ENCODE data around the gene DUSP9. TPM values are rescaled to one million over a fixed set of nuclear protein-coding genes. Genes with fewer than 3 reads are reported as not detected.

DUSP9 gene
- polyA plus RNA-seq, 1 donor (not counting 4 experiments of a cell fraction or from before 2014, with no cell fraction given), result 0.47 TPM

- no peak overlapping the region for H3K9ac ChIP-seq (ENCODE audit: control insufficient read depth, extremely low read depth, insufficient read depth, low read length)
- no peaks in the 10 kb centered on the region for H4K20me1 ChIP-seq (ENCODE audit: control insufficient read depth, extremely low read depth, insufficient read depth, low read length)
- TF ChIP-seq EZH2 (IDR thresholded peaks at IDR 0.05; ENCODE audit: low read length), result no peak
- TF ChIP-seq, protein P1, sequence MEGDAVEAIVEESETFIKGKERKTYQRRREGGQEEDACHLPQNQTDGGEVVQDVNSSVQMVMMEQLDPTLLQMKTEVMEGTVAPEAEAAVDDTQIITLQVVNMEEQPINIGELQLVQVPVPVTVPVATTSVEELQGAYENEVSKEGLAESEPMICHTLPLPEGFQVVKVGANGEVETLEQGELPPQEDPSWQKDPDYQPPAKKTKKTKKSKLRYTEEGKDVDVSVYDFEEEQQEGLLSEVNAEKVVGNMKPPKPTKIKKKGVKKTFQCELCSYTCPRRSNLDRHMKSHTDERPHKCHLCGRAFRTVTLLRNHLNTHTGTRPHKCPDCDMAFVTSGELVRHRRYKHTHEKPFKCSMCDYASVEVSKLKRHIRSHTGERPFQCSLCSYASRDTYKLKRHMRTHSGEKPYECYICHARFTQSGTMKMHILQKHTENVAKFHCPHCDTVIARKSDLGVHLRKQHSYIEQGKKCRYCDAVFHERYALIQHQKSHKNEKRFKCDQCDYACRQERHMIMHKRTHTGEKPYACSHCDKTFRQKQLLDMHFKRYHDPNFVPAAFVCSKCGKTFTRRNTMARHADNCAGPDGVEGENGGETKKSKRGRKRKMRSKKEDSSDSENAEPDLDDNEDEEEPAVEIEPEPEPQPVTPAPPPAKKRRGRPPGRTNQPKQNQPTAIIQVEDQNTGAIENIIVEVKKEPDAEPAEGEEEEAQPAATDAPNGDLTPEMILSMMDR (optimal IDR thresholded peaks at IDR 0.05 in 1 of 3, IDR thresholded peaks at IDR 0.05 in 1 of 3, conservative IDR thresholded peaks at IDR 0.05 in 1 of 3; ENCODE audit: extremely low read depth in 1 of 3, insufficient read depth in 2 of 3, low read length in 3 of 3), result no peak
- H3K4me2 ChIP-seq (ENCODE audit: control insufficient read depth, extremely low read depth, insufficient read depth, low read depth, low read length), result no peak overlapping the region
- H3K27me3 ChIP-seq (ENCODE audit: control insufficient read depth, extremely low read depth, insufficient read depth, low read length), result peaks cover 46% of the 10 kb centered on the region
- peaks cover 2% of the 10 kb centered on the region for H3K9me3 ChIP-seq (ENCODE audit: control insufficient read depth, low read depth, low read length)
- dilution Hi-C loops (cut with MboI; ENCODE audit: extremely low pct_ligation_motif_present, low sequenced_read_pairs), result no loop called here
- no peaks in the 10 kb centered on the region for H3K79me2 ChIP-seq (ENCODE audit: control insufficient read depth, insufficient read depth, low read length)
- no peak for DNase-seq (ENCODE audit: low read depth, low spot score)
- H3K27ac ChIP-seq (ENCODE audit: control insufficient read depth, insufficient read depth, low read length), result no peak overlapping the region
- no peak overlapping the region for H2AFZ ChIP-seq (ENCODE audit: control insufficient read depth, low read length)
- H3K4me3 ChIP-seq (ENCODE audit: control insufficient read depth in 2 of 3, extremely low read depth in 1 of 3, insufficient read depth in 2 of 3, low read depth in 1 of 3, low read length in 3 of 3), result no peak overlapping the region
- no peak for FAIRE-seq
- H3K36me3 ChIP-seq (ENCODE audit: control insufficient read depth in 2 of 2, extremely low read depth in 1 of 2, insufficient read depth in 2 of 2, low read length in 2 of 2), result no peaks in the 10 kb centered on the region
- H3K9me1 ChIP-seq (ENCODE audit: control insufficient read depth, extremely low read depth, insufficient read depth, low read length), result no peaks in the 10 kb centered on the region
- H3K4me1 ChIP-seq (ENCODE audit: control insufficient read depth, extremely low read depth, insufficient read depth, low read length), result peaks cover 3% of the 10 kb centered on the region
Observed at GRCh38 chrX:153638436-153639176, 8.4 kb upstream of the DUSP9 start.

- Histone ChIP-seq H3K36me3 (ENCODE audit: control insufficient read depth in 2 of 2, extremely low read depth in 1 of 2, insufficient read depth in 2 of 2, low read length in 2 of 2) (no peaks in the 10 kb centered on the region), H3K9me3 (ENCODE audit: control insufficient read depth, low read depth, low read length) (no peaks in the 10 kb centered on the region), H4K20me1 (ENCODE audit: control insufficient read depth, extremely low read depth, insufficient read depth, low read length) (no peaks in the 10 kb centered on the region), H3K27me3 (ENCODE audit: control insufficient read depth, extremely low read depth, insufficient read depth, low read length) (peaks cover 50% of the 10 kb centered on the region), H3K9me1 (ENCODE audit: control insufficient read depth, extremely low read depth, insufficient read depth, low read length) (no peaks in the 10 kb centered on the region), H3K27ac (ENCODE audit: control insufficient read depth, insufficient read depth, low read length) (no peak overlapping the region), H3K79me2 (ENCODE audit: control insufficient read depth, insufficient read depth, low read length) (no peaks in the 10 kb centered on the region), H3K4me1 (ENCODE audit: control insufficient read depth, extremely low read depth, insufficient read depth, low read length) (peaks cover 3% of the 10 kb centered on the region), H3K4me3 (ENCODE audit: control insufficient read depth in 2 of 3, extremely low read depth in 1 of 3, insufficient read depth in 2 of 3, low read depth in 1 of 3, low read length in 3 of 3) (no peak overlapping the region), H2AFZ (ENCODE audit: control insufficient read depth, low read length) (no peak overlapping the region), H3K4me2 (ENCODE audit: control insufficient read depth, extremely low read depth, insufficient read depth, low read depth, low read length) (no peak overlapping the region), H3K9ac (ENCODE audit: control insufficient read depth, extremely low read depth, insufficient read depth, low read length) (no peak overlapping the region)
- DNase-seq (ENCODE audit: low read depth, low spot score), result no peak
- TF ChIP-seq, protein P1 (optimal IDR thresholded peaks at IDR 0.05 in 1 of 3, IDR thresholded peaks at IDR 0.05 in 1 of 3, conservative IDR thresholded peaks at IDR 0.05 in 1 of 3; ENCODE audit: extremely low read depth in 1 of 3, insufficient read depth in 2 of 3, low read length in 3 of 3), result no peak
- TF ChIP-seq EZH2 (IDR thresholded peaks at IDR 0.05; ENCODE audit: low read length), result no peak
- dilution Hi-C loops (cut with MboI; ENCODE audit: extremely low pct_ligation_motif_present, low sequenced_read_pairs), result no loop called here
- FAIRE-seq, result no peak
Observed at GRCh38 chrX:153639177-153640044, 7.6 kb upstream of the DUSP9 start.

Data from keratinocyte (primary cell).